Measurements from ENCODE around the gene TMEM120B.
"Not testable (repeated sequence)": the region's sequence is repeated elsewhere in the genome, so short reads cannot be mapped to it uniquely, and the experiment has no call there.

The TMEM120B gene

DNA sequence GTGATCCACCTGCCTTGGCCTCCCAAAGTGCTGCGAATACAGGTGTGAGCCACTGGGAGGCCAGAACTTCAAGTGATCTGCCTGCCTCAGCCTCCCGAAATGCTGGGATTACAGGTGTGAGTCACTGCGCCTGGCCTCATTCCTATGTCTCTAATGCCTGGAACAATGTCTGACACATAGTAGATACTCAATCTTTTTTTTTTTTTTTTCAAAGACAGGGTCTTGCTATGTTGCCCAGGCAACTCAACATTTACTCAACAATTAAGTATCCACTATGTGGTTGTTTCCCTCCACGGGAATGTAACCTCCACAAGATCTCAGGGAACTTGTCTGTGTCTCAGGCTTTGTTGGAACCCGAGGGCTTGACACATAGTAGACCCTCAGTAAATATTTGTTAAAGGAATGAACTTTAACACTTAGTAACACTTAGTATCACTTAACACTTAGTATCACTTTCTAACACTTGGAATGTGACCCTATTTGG lies 3.0 kb upstream of the TMEM120B start:
- DNase-seq = no peak

DNA sequence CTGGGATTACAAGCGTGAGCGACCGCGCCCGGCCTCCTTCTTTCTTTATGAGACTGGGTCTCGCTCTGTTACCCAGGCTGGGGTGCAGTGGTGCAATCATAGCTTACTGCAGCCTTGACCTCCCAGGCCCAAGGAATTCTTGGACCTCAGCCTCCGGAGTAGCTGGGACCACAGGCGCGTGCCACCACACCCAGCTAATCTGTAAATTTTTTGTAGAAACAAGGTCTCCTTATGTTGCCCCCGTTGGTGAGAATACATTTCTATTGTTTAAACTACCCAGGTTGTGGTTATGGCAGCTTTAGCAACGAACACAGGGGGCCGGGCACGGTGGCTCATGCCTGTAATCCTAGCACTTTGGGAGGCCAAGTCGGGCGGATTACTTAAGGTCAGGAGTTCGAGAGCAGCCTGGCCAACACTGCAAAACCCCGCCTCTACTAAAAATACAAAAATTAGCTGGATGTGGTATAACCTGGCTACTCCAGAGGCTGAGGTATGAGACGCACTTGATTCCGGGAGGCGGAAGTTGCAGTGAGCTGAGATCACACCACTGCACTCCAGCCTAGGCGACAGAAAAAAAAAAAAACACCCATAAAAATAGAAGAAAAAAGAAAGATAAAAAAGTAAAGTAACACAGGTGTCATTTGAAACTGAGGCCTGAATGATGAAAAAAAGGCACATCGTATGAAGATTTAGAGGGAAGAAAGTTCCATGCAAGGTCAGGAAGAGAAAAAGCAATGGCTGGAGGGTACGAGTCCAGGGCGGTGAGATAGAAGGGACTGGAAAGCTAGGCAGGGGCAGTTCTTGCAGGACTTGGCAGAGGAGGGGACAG lies 977 bp upstream of the TMEM120B start:
- peak; percentile 24 for DNase-seq

DNA sequence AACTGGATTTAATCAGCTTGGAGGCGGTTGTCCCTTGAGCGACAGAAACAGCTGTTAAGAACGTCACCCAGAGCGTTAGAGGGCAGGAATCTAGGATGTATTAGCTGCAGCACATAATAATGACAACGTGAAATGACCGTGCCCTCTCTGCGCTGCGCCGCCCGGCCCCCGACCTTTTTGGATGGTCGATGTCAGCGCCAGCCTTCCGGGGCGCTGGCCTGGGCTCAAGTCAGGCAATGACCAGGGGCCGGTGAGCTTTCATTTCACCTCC lies 427 bp upstream of the TMEM120B start:
- peak; percentile 4 for DNase-seq

DNA sequence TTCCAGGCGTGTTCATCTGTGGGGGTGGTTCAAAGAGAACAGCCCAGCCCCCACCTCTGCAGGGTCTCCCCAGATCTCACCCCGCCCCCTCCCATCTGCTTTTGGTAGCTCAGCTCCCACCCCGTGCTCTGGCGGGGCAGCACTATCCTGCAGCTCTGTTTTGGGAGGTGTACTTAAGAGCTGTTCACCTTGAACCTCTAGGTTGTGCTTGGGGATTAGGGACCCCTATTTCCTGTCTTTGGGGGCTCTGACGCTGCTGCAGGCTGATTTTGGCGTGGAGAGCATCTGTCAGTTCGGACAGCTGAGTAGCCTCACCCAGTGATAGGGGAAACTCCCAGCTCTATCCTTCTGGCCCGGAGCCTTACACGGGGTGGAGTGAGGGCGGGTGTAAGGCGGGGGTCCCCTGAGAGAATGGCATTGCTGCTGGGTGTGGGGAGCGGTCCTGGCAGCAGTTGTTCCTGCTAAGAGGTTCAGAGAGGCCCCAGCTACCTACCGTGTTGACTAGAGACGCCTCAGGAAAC lies 765 bp downstream of the TMEM120B start:
- DNase-seq = no peak

DNA sequence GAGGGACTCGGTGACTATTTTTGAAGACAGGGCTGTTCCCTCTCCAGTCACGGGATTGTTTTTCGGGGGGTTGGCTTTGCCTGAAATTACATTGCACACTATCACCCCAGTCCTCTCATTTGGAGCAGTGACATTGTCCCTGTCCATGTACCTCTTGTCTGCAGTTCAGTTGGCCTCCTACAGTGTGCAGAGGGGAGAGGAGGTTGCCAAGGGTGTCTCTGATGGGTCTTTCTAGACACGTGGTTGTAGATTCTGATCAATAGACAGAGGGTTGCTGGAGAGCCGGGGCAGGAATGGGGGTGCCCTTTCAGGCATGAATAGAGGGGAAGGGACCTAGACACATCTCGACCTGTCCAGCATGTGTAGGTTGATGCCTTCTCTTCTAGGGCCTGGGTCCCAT lies 1.2 kb downstream of the TMEM120B start:
- no peak for DNase-seq

DNA sequence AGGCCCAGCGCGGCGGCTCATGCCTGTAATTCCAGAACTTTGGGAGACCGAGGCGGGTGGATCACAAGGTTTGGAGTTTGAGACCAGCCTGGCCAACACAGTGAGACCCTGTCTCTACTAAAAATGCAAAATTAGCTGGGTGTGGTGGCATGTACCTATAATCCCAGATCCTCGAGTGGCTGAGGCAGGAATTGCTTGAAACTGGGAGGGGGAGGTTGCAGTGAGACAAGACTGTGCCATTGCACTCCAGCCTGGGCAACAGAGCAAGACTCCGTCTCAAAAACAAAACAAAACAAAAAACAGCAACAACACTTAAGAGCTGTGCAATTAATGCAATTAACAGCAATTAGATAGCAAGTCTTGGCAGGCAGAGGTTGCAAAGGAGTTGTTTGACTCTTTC lies 2.5 kb downstream of the TMEM120B start:
- DNase-seq = not testable (repeated sequence)

DNA sequence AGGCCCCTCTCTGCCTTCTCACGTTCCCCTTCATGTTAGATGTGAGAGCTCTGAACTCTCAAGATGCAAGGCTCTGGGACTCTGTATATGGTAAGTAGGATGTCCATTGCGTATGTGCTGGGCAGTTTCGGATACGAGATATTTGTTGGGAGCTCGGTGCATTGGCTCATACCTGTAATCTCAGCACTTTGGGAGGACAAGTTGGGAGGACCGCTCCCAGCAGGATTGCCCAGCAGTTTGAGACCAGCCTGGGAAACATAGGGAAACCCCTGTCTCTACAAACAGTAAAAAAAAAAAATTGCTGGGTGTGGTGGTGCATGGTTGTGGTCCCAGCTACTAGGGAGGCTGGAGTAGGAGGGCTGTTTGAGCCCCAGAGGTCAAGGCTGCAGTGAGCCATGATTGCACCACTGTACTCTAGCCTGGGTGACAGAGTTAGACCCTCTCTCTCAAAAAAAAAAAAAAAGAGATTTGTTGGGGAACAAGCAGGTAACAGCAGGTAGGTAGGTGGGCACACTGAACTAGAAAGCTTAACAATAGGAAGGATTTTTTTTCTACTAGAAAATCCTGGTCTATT lies 3.4 kb downstream of the TMEM120B start:
- no peak for DNase-seq

DNA sequence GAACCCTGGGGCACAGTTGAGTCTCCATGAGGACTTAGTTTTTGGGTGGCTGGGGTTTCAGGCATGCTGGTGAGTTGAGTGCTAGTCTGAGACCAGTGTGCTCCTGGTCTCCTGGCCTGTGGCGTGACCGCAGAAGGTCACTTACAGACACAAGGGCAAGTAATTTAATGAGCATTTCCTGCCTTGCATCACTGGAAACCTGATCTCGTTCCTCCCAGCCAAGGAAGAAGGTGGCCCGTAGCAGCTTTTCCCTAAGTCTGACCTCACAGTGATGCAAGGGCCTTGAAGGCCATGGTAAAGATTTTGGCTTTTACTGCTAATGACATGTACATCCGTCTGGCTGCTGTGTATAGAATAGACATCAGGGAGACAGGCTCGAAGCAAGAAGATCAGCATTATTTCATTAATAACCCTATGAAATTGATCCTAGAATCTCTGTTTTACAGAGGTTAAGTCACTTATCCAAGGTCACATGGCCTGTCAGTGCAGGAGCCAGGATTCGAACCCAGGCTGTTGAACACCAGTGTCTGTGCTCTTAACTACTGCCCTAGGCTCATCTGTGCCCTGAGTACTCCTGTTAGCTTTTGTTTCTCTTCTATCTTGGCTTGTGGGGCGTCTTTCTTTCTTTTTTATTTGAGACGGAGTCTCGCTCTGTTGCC lies 4.6 kb downstream of the TMEM120B start:
- DNase-seq = no peak

DNA sequence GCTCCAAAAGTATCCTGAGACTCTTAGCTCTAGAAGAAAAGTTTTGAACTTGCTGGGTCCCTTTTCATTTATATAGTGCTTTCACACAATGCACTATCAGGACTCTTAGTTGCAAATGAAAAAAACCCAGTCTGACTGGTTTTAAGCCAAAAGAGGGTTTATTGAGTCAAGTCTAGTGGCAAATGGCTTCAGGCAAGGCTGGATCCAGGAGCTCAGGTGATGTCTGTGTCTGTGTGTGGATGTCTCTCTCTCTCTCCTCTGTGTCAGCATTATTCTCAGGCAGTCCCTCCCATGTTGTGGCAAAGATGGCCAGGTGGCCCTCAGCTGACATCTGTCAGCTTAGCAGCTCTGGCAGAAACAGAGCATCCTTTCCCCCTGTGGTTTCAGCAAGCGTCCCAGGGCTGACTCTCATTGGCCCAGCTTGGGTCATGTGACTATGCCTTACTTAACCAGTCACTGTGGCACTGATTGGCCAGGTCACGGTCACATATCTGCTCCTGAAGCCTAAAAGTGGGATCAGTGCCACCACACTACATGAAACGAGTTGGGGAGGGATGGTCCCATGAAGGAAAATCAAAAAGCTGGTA lies 6.2 kb downstream of the TMEM120B start:
- DNase-seq = no peak

DNA sequence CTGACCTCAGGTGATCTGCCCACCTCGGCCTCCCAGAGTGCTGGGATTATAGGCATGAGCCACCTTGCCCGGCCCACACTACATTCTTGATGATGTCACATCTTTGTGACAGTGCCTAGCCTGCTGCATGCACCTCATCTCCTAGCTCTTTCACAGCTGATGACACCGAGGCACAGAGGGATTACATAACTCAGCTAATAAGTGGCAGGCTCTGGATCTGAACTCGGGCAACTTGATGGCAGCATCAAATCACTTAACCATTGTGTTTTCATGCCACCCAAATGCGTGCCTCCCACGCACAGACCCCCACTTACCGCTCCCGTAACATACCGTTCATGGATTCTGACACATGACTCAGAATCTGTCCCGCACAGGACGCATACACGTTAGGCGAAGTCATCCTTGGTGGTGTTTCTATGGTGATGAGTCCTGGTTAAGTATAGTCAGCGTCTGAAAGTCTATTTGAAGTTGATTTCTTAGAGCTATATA lies 7.4 kb downstream of the TMEM120B start:
- DNase-seq = no peak

DNA sequence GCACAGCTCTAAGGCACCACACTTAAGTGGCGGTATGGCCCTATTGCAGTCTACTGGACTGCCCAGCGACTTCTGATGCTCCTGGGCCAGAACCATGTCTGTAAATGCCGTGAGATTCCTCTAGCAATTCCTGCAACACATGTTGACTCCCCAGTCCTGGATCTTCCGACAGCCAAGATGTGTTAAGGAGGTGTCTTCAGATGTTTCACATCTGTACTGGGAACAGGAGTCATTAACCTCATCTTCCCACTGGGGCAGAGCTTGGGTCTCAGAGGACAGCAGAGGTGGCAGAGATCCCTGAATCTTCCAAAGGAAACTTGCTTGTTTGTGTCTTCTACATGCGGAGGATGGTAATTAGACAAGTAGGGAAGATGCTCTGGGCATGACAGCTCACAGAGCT lies 8.2 kb downstream of the TMEM120B start:
- no peak for DNase-seq

DNA sequence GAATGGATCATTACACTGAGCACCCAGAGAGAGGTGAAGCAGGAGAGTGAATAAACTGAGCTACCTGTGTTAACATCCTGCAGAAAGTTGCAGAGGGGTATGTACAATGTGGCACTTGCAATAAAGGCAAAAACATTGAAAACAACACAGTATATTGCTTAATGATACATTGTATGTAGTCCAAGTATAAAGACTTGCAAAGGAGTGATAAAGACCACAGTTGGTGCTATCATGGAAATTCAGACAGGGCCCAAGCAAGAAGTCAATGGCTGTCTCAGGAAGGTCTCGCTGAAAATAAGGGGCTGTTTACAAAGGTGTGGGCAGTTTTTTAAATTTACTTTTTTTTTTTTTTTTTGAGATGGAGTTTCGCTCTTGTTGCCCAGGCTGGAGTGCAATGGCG lies 10.0 kb downstream of the TMEM120B start:
- no peak for DNase-seq

DNA sequence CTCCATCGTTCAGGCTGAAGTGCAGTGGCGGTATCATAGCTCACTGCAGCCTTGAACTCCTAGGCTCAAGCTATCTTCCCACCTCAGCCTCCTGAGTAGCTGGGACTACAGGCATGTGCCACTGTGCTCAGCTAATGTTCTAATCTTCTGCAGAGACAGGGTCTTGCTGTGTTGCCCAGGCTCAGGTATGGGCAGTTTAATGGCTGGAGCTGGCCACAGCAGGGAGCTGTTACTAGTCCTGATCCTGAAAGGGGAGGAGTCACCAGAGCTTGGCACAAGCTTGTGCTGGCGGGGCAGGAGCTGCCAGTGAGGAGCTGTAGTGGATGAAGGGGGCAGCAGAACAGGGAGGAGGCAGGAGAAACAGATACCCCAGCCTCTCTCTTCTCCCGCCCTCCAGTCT lies 10.6 kb downstream of the TMEM120B start:
- no peak for DNase-seq

DNA sequence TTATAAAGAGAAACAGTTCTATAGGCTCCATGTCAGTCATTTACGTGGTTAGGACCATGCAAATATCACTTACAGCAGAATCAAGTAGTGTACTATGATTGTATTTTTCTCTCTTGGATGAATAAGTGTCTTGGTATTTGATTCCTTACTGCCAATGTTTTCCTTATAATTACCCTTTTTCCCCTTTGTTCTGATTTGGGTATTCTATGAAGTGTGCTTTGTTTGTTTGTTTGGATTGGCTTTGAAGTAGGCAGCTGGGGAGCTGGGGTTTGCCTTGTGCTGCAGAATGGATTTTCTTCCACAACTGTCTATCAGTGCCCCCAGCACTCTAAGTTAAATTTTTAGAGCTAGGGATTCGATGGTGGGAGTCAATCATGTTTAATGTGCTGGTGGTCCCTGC lies 12.4 kb downstream of the TMEM120B start:
- DNase-seq = no peak

DNA sequence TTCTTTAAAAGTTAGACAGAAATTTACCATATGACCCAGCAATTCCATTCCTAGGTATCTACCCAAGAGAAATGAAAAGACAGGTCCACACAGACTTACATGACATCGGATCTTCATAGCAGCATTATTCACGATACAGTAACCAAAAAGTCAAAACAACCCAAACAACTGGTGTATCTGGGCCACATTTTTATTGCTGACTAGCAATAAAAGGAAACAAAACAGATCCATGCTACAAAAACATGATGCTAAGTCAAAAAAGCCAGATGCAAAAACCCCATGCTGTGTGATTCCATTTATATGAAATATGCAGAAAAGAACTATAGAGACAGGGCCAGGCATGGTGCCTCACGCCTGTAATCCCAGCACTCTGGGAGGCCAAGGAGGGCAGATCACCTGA lies 12.9 kb downstream of the TMEM120B start:
- DNase-seq = no peak

DNA sequence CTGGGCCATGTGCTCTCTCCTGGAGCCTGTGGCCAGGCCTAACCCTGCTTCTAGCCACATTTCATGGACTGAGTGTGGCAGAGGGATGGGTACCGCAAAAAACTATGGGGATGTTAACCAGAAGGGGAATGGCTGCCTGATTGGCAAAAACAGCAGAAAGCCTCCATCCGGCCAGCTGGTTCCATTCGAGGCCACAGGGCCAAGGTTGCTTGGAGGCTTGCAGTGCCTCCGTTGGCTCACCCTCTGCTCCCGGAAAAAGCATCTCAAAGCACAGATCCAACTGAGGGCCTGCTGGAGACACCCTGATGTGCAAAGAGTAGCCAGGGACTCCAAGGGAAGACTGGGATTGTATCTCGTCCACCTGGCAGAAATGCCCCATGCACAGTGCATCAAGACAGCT lies 16.5 kb downstream of the TMEM120B start:
- DNase-seq = no peak

DNA sequence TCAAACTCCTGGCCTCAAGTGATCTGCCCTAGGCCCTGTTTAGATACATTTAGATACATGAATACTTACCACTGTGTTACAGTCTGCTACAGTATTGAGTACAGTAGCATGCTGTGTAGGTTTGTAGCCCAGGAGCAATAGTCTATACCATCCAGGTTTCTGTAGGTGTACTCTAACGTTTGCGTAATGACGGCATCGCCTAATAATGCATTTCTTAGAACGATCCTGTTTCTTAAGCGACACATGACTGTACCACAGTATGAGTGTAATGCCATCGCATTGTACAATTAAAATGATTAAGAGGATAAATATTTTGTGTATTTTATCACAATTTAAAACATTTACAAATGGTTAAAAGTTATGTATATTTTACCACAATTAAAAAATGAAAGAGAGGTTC lies 18.9 kb downstream of the TMEM120B start:
- no peak for DNase-seq

DNA sequence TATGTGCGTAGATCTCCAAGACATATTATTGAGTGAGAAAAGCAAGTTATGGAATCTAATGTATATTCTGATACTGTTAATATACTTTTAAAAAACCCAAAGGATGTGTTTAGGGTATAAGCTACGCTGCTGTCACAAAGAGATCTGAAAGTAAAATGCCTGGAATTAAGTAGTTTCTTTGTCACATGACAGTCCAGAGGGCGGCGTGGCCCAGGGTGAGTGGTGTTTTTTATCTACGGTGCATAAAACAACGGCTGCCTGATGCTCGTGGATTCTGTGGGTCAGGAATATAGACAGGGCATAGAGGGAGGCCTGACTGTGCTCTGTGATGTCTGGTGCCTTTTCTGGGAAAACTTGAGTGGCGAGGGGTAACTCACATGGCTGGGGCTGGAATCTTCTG lies 21.3 kb downstream of the TMEM120B start:
- no peak for DNase-seq

DNA sequence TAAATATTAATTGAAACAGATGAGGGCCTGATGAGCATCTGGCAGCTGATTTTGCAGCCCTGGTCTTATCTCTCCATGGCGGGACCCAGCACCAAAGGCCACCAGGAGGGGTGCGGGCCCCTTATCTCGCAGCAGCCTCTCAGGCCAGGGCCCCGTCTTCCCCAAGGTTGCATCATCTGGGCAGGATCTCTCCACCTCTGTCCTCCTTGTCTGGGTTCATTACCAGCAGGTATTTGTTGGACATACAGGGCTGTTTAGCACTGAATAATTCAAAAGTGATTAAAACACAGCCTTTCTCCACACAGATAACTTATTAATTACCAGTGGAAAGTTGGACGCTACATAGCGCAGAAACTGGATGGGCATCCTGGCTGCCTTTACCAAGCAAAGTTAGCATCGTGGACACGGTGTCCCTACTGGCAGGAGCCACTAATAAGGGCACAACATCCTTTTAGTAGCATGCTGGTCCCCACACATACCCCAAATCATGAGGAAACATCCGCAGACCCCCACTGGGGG lies 25.8 kb downstream of the TMEM120B start:
- DNase-seq = no peak

DNA sequence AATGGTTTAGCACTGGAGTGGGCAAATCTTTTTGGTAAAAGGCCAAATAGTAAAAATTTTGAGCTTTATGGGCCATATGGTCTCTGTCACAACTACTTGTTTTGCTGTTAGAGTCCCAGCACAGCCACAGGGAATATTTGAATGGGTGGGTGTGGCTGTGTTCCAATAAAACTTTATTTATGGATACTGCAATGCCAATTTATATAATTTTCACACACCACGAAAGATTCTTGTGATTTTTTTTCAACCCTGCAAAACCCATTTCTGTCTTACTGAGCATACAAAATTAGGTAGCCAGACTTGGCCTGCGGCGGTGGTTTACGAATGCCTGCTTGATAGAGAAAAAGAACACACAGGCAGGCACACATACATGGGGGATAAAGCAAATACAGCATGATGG lies 28.3 kb downstream of the TMEM120B start:
- DNase-seq = no peak

DNA sequence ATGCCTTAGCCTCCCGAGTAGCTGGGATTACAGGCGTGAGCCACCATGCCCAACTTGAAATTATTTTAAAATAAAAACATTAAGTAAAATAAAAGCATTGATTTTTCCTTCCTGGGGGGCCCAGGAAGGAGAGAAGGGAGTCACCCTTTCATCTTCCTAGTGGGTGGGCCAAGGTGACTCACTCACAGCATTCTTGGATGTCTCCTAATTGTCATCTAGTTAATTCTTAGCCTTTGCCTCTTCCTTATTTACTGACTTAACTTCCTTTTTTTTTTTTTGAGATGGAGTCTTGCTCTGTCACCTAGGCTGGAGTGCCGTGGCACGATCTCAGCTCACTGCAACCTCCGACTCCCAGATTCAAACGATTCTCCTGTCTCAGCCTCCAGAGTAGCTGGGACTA lies 29.2 kb downstream of the TMEM120B start:
- no peak for DNase-seq

DNA sequence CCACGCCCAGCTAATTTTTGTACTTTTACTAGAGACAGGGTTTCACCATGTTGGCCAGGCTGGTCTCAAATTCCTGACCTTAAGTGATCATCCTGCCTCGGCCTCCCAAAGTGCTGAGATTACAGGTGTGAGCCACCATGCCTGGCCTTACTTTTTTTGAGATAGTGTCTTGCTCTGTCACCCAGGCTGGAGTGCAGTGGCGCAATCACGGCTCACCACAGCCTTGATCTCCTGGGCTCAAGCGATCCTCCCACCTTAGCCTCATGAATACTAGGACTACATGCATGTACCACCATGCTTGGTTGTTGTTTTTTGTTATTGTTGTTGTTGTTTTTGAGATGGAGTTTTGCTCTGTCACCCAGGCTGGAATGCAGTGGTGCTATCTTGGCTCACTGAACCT lies 33.0 kb downstream of the TMEM120B start:
- not testable (repeated sequence) for DNase-seq

DNA sequence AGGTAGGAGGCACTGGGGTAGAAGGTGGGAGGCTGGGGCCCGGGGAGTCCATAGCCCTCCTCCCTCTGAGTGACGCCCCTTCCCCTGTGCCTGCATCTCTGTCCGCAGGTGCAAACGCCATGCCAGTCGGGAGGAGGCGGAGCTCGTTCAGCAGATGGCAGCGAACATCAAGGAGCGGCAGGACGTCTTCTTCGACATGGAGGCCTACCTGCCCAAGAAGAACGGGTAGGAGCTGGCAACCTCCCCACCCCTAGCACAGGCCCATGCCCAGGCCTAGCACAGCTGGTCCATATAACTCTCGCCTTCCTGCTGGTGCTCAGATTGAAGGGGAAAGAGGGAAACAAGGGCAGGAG lies 35.6 kb downstream of the TMEM120B start:
- DNase-seq = no peak

All from CD4-positive, alpha-beta T cell treated with Interleukin-4 for 4 hours (primary cell).